HUES6 (cell line): ENCODE data around the gene GOLPH3.
A peak's percentile ranks its signal among the peaks of the same experiment; 100 is the strongest.

ENCODE experiments used
- H3K27ac ChIP-seq: 2 replicates; pipeline ENCODE4 v1.7.0; 2013; ENCODE audit warnings: low read depth, mild to moderate bottlenecking, low read length, inconsistent platforms
- H3K27me3 ChIP-seq: 2 replicates; pipeline ENCODE4 v1.6.1; 2013; ENCODE audit warnings: low read length; ENCODE audit not compliant: control insufficient read depth, insufficient read depth
- H3K36me3 ChIP-seq: 2 replicates; pipeline ENCODE4 v1.6.1; 2013; ENCODE audit warnings: low read length; ENCODE audit not compliant: control insufficient read depth, insufficient read depth
- H3K4me1 ChIP-seq: 2 replicates; pipeline ENCODE4 v1.6.1; 2013; ENCODE audit warnings: low read length; ENCODE audit not compliant: control insufficient read depth, insufficient read depth
- H3K4me3 ChIP-seq: 2 replicates; pipeline ENCODE4 v1.5.1; 2013; ENCODE audit warnings: low read depth, low read length
- H3K9ac ChIP-seq: one replicate; pipeline ENCODE4 v1.6.1; 2013; ENCODE audit warnings: mild to moderate bottlenecking, low read length
- H3K9me3 ChIP-seq: 2 replicates; pipeline ENCODE4 v1.6.1; 2013; ENCODE audit warnings: low read depth, low read length; ENCODE audit not compliant: control insufficient read depth, insufficient read depth

Gene GOLPH3

DNA sequence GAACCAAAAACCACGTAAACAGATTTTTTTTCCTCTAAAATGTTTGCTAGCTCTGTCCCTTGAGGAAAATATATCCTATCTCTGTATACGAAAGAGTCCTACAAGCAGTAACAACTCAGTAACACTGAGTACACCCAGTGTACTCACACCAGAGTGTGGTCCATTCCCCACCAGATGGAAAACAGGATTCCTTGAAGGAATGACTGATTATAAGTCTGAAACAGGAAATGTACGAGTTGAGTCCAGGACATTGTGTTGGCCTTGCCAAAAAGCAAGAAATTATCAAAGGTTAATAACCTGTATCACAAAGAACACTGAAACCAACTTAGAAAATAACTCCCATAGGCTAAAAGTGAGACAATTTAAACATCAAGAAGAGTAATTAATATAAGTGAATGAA is 20.4 kb downstream of the GOLPH3 start:
- Histone ChIP-seq H3K4me1 (peaks cover 18% of the 10 kb centered on the region), H3K36me3 (peaks cover 6% of the 10 kb centered on the region; the same call in 1 of the 2 replicates), H3K9ac (no peak overlapping the region), H3K4me3 (no peak overlapping the region), H3K9me3 (no peaks in the 10 kb centered on the region), H3K27me3 (no peaks in the 10 kb centered on the region), H3K27ac (no peak overlapping the region)

DNA sequence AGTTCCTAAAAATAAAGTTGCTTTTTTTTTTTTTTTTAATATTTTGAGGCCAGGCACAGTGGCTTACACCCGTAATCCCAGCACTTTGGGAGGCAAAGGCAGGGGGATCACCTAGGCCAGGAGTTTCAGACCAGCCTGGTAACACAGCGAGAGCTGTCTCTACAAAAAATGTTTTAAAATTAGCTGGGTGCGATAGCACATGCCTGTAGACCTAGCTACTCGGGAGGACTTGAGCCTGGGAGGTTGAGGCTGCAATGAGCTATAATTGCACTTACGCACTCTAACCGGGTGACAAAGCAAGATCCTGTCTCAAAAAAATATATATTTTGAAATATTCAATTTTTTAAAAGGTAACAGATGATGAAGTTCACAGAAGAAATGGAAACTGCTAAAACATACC is 22.9 kb downstream of the GOLPH3 start:
- no peak overlapping the region for H3K27ac ChIP-seq
- no peaks in the 10 kb centered on the region for H3K9me3 ChIP-seq
- H3K9ac ChIP-seq = no peak overlapping the region
- peaks cover 6% of the 10 kb centered on the region; the same call in 1 of the 2 replicates for H3K36me3 ChIP-seq
- no peaks in the 10 kb centered on the region; the same call in 1 of the 2 replicates for H3K4me1 ChIP-seq
- H3K27me3 ChIP-seq = no peaks in the 10 kb centered on the region
- no peak overlapping the region for H3K4me3 ChIP-seq

DNA sequence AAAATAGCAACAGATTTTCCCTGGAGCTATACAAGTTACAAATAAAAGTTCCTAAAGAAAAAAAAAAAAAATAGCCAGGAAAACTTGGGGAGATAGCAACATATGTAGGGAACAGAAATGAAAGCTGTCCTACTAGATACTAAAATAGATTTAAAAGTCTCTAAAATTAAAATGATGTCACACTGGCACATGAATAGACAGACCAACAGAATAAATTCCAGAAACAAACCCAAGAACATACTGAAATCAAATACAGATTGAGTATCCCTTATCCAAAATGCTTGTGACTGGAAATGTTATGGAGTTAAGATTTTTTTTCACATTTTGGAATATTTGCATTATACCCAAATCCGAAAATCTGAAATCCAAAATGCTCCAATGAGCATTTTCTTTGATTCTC is 23.8 kb downstream of the GOLPH3 start:
- no peaks in the 10 kb centered on the region for H3K27me3 ChIP-seq
- no peak overlapping the region for H3K9ac ChIP-seq
- H3K4me3 ChIP-seq = no peak overlapping the region
- H3K9me3 ChIP-seq = peaks cover 2% of the 10 kb centered on the region; the same call in 1 of the 2 replicates
- no peak overlapping the region for H3K27ac ChIP-seq
- no peaks in the 10 kb centered on the region for H3K4me1 ChIP-seq
- peaks cover 14% of the 10 kb centered on the region; the same call in 1 of the 2 replicates for H3K36me3 ChIP-seq

DNA sequence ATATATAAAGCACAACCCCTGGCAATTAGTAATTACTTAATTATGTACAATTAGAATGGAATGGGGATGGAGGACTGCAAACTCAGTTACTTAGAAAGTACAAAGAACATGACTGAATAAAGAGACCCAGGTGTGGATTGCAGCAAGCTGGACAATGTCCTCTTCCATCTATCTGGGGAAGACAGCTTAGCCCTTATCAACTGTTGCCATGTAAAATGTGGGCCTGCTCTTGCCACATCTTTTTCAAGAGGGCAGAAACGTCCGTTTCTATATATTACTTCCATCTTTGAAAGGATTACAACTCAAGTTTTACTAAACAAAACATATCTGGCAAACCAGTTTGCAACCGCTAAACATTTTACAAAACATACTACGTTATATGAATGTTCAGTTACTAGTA is 26.2 kb downstream of the GOLPH3 start:
- H3K9me3 ChIP-seq = peaks cover 14% of the 10 kb centered on the region; the same call in 1 of the 2 replicates
- H3K4me3 ChIP-seq = no peak overlapping the region
- H3K9ac ChIP-seq = no peak overlapping the region
- H3K27me3 ChIP-seq = no peaks in the 10 kb centered on the region
- peaks cover 26% of the 10 kb centered on the region for H3K36me3 ChIP-seq
- H3K27ac ChIP-seq = no peak overlapping the region
- no peaks in the 10 kb centered on the region for H3K4me1 ChIP-seq

DNA sequence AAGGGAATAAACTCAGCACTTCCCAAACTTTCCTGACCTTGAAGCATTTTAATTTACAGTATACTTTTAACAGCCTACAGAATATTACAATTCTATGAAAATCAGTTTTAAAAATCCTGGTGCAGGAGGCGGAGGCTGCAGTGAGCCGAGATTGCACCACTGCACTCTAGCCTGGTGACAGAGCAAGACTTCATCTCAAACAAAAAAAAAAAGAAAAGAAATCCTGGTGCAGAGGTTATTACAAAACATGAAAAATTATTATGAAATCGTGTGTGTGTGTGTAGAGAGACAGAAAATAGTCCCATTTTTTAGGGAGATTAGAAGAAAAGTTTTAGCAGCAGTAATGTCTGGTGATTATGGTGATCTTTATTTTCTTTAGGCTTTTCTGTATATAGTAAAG is 26.9 kb downstream of the GOLPH3 start:
- no peak overlapping the region for H3K9ac ChIP-seq
- peaks cover 26% of the 10 kb centered on the region for H3K36me3 ChIP-seq
- H3K27me3 ChIP-seq = no peaks in the 10 kb centered on the region
- H3K9me3 ChIP-seq = peaks cover 14% of the 10 kb centered on the region; the same call in 1 of the 2 replicates
- H3K4me3 ChIP-seq = no peak overlapping the region
- H3K27ac ChIP-seq = no peak overlapping the region
- H3K4me1 ChIP-seq = no peaks in the 10 kb centered on the region

DNA sequence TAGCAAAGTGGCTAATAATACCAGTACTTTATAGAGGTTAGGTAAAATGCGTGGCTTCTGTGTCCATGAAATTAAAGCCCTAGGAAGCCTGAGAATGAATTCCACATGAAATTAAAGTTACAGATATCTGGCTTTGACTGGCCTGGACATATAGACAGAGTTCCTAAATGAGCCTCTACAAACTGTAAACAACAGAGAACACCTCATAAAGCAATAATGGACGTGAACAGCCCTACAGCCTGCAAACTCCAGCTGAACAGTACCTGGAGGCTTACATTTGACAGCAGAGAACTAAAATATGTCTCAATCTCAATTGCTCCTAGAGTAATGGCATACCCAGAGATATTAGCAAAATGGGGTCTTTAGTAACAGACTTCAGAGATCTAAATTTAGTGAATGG is 28.7 kb downstream of the GOLPH3 start:
- Histone ChIP-seq H3K4me3 (no peak overlapping the region), H3K9ac (no peak overlapping the region), H3K36me3 (peaks cover 24% of the 10 kb centered on the region), H3K4me1 (no peaks in the 10 kb centered on the region), H3K27ac (peak overlapping the region; percentile 2; the same call in 1 of the 2 replicates), H3K27me3 (no peaks in the 10 kb centered on the region), H3K9me3 (peaks cover 14% of the 10 kb centered on the region; the same call in 1 of the 2 replicates)

DNA sequence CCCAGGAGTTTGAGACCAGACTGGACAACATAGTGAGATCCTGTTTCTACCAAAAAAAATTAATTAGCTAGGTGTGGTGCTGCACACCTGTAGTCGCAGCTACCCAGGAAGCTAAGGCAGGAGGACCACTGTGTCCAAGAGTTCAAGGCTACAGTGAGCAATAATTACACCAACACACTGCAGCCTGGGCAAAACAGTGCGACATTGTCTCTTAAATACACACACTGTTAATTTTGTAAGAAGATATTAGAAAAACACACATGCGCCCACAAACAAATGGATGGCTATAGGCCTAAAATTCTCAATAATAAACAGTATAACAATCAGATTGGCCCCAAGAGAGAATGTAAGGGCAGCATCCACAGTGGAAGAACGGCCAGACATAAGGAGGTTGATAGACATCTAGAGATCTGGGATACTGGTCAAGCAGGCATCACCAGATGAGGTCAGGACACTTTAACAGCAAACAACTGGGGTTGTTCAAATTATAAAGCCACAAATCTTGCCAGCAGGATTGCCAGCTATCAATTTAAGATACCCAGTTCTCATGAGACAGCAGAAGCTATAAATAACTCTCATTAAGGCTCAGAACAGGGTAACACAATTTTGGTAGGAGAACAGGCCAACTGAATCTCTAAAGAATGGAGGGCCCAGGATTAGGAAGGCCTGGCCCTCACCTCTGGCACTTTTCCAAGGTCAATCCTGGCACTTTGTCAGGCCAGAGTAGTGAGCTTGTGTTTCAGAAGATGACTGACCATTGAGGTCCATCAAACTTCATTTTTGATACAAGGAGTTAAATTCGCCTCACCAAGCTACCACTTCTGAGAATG is 29.5 kb downstream of the GOLPH3 start:
- Histone ChIP-seq H3K27me3 (no peaks in the 10 kb centered on the region), H3K4me1 (no peaks in the 10 kb centered on the region), H3K4me3 (no peak overlapping the region), H3K9ac (no peak overlapping the region), H3K9me3 (peaks cover 14% of the 10 kb centered on the region; the same call in 1 of the 2 replicates), H3K27ac (peak overlapping the region; percentile 2; the same call in 1 of the 2 replicates), H3K36me3 (peaks cover 24% of the 10 kb centered on the region)

DNA sequence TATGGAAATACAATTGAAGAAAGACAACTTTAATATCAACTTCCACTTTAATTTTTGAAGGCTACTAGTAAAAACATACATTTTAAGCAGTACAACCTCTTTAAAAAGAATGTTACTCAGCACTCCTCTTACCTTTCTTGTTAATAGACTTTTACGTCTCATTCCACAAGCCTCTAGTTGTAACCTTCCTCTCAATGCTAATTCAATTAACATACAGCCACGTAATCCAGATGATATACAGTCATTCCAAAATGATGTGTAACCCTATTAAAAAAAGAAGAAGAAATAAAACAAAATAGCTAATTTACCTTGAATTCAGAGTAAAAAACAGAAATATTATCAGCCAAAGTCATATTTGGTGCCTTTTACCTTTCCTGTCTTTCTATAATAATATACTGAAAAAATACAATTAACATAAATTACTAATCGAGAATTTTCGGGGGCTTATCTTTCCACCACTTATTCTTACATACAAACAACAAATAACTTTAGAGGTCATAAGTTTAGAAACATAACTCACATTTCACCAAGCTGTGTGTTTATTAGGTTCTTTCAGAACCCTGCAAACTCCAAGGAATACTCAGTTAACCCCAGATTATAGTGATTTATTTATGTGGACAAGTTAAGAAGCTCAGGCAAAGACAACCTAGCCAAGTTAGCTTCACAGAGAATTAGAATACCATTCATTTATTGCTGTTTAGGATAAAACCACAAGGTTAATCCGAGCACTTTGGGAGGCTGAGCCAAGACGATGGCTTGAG is 30.3 kb downstream of the GOLPH3 start:
- Histone ChIP-seq H3K27me3 (no peaks in the 10 kb centered on the region), H3K9me3 (peaks cover 14% of the 10 kb centered on the region; the same call in 1 of the 2 replicates), H3K4me3 (no peak overlapping the region), H3K27ac (no peak overlapping the region), H3K4me1 (no peaks in the 10 kb centered on the region), H3K36me3 (peaks cover 29% of the 10 kb centered on the region), H3K9ac (no peak overlapping the region)

DNA sequence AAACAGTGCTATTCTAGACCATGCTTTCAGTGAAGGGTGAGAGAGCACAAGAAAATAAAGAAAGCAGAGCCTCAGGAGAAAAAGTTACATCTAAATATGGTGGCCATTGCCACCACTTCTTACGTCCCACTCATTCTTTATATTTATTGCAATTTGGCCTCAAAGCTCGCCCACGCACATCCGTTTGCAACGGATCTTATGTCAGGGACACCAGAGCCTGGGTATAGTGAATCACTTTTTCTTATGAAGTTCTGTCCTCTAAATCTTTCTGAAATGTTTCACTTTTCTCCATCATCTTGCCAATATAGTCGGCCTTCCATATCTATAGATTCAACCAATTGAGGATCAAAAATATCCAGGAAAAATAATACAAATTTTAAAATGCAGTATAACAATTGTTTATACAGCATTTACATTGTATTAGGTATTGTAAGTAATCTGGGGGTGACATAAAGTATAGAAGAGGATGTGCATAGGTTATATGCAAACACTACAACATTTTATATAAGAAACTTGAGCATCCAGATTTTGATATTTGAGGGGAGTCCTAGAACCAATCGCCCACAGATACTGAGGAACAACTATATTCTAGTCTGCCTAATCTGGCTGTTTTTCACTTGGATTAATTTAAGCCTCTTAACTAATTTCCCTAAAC is 35.2 kb downstream of the GOLPH3 start:
- H3K4me1 ChIP-seq = no peaks in the 10 kb centered on the region
- H3K9ac ChIP-seq = no peak overlapping the region
- H3K36me3 ChIP-seq = peaks cover 37% of the 10 kb centered on the region
- H3K27me3 ChIP-seq = no peaks in the 10 kb centered on the region
- H3K4me3 ChIP-seq = no peak overlapping the region
- H3K27ac ChIP-seq = no peak overlapping the region
- peaks cover 1% of the 10 kb centered on the region; the same call in 1 of the 2 replicates for H3K9me3 ChIP-seq

DNA sequence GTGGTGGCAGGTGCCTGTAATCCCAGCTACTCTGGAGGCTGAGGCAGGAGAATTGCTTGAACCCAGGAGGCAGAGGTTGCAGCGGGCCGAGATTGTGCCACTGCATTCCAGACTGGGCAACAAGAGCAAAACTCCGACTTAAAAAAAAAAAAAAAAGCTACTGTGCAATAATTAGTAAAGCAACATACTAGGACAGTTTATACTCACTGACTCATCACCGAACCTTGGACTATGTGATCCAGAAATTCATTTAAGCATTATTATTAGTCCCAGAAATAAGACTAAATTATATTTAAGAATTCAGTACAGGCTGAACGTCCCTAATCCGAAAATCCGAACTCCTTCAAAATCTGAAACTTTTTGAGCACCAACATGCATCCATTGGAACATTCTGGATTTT is 37.8 kb downstream of the GOLPH3 start:
- Histone ChIP-seq H3K36me3 (peaks cover 47% of the 10 kb centered on the region), H3K9me3 (no peaks in the 10 kb centered on the region)

More for the DNA sequence above, 37.8 kb downstream of the GOLPH3 start:
- no peaks in the 10 kb centered on the region for H3K27me3 ChIP-seq
- H3K9ac ChIP-seq = no peak overlapping the region
- H3K27ac ChIP-seq = no peak overlapping the region
- no peaks in the 10 kb centered on the region for H3K4me1 ChIP-seq
- H3K4me3 ChIP-seq = no peak overlapping the region
